ENCODE measurements around the gene JAKMIP3. TPM values are rescaled to one million over a fixed set of nuclear protein-coding genes. Genes with fewer than 3 reads are reported as not detected.
A peak's percentile ranks its signal among the peaks of the same experiment; 100 is the strongest.

The JAKMIP3 gene
- total and polyA plus RNA-seq, 9 of the 15 experiments (the other 6 are each of a cell fraction or from before 2014, with no cell fraction given), result 0.04 TPM; not detected in 8

DNA sequence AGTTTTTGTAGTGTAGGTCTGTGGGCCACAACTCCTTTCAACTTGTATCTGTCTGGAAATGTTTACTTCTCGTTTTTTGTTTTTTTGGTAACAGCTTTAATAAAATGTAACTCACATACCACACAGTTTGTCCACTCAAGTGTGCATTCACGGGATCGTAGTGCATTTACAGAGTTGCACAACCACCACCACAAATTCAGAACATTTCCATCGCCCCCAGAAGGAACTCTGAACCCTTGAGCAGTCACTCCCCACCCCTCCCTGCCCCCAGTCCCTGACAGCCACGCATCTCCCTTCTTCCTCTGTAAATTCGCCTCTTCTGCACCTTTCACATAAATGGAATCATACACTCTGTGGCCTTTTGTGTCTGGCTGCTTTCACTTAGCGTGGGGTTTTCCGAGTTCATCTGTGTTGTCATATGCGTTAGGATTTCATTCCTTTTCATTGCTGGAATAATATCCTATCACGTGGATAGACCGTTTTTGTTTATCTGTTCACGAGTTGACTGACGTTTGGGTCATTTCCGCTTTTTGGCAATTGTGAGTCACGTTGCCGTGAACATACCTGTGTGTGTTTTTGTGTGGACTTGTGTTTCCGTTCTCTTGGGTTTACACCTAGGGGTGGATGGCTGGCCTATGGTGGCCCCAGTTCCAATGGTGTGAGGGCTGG lies 10.3 kb downstream of the JAKMIP3 start (continued):
- TF ChIP-seq, protein P1, sequence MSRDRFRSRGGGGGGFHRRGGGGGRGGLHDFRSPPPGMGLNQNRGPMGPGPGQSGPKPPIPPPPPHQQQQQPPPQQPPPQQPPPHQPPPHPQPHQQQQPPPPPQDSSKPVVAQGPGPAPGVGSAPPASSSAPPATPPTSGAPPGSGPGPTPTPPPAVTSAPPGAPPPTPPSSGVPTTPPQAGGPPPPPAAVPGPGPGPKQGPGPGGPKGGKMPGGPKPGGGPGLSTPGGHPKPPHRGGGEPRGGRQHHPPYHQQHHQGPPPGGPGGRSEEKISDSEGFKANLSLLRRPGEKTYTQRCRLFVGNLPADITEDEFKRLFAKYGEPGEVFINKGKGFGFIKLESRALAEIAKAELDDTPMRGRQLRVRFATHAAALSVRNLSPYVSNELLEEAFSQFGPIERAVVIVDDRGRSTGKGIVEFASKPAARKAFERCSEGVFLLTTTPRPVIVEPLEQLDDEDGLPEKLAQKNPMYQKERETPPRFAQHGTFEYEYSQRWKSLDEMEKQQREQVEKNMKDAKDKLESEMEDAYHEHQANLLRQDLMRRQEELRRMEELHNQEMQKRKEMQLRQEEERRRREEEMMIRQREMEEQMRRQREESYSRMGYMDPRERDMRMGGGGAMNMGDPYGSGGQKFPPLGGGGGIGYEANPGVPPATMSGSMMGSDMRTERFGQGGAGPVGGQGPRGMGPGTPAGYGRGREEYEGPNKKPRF (IDR thresholded peaks at IDR 0.05; ENCODE audit: low read depth, low read length), result no peak
- no peak for TF ChIP-seq SP2 (IDR thresholded peaks at IDR 0.05; ENCODE audit: extremely low read depth, low read depth, low read length, poor library complexity, severe bottlenecking)
- TF ChIP-seq ZNF384 (IDR thresholded peaks at IDR 0.05; ENCODE audit: low read depth, low read length), result no peak
- no peak for TF ChIP-seq ELF1 (tag; IDR thresholded peaks at IDR 0.05)
- TF ChIP-seq, protein P2, sequence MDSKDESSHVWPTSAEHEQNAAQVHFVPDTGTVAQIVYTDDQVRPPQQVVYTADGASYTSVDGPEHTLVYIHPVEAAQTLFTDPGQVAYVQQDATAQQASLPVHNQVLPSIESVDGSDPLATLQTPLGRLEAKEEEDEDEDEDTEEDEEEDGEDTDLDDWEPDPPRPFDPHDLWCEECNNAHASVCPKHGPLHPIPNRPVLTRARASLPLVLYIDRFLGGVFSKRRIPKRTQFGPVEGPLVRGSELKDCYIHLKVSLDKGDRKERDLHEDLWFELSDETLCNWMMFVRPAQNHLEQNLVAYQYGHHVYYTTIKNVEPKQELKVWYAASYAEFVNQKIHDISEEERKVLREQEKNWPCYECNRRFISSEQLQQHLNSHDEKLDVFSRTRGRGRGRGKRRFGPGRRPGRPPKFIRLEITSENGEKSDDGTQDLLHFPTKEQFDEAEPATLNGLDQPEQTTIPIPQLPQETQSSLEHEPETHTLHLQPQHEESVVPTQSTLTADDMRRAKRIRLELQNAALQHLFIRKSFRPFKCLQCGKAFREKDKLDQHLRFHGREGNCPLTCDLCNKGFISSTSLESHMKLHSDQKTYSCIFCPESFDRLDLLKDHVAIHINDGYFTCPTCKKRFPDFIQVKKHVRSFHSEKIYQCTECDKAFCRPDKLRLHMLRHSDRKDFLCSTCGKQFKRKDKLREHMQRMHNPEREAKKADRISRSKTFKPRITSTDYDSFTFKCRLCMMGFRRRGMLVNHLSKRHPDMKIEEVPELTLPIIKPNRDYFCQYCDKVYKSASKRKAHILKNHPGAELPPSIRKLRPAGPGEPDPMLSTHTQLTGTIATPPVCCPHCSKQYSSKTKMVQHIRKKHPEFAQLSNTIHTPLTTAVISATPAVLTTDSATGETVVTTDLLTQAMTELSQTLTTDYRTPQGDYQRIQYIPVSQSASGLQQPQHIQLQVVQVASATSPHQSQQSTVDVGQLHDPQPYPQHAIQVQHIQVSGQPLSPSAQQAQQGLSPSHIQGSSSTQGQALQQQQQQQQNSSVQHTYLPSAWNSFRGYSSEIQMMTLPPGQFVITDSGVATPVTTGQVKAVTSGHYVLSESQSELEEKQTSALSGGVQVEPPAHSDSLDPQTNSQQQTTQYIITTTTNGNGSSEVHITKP (IDR thresholded peaks at IDR 0.05; ENCODE audit: partially characterized antibody), result no peak
- TF ChIP-seq, protein P3, sequence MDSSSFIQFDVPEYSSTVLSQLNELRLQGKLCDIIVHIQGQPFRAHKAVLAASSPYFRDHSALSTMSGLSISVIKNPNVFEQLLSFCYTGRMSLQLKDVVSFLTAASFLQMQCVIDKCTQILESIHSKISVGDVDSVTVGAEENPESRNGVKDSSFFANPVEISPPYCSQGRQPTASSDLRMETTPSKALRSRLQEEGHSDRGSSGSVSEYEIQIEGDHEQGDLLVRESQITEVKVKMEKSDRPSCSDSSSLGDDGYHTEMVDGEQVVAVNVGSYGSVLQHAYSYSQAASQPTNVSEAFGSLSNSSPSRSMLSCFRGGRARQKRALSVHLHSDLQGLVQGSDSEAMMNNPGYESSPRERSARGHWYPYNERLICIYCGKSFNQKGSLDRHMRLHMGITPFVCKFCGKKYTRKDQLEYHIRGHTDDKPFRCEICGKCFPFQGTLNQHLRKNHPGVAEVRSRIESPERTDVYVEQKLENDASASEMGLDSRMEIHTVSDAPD (CRISPR knock-in tag; IDR thresholded peaks at IDR 0.05), result no peak
- TF ChIP-seq, protein P4, sequence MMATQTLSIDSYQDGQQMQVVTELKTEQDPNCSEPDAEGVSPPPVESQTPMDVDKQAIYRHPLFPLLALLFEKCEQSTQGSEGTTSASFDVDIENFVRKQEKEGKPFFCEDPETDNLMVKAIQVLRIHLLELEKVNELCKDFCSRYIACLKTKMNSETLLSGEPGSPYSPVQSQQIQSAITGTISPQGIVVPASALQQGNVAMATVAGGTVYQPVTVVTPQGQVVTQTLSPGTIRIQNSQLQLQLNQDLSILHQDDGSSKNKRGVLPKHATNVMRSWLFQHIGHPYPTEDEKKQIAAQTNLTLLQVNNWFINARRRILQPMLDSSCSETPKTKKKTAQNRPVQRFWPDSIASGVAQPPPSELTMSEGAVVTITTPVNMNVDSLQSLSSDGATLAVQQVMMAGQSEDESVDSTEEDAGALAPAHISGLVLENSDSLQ (IDR thresholded peaks at IDR 0.05), result peak; percentile 74
- TF ChIP-seq, protein P5, sequence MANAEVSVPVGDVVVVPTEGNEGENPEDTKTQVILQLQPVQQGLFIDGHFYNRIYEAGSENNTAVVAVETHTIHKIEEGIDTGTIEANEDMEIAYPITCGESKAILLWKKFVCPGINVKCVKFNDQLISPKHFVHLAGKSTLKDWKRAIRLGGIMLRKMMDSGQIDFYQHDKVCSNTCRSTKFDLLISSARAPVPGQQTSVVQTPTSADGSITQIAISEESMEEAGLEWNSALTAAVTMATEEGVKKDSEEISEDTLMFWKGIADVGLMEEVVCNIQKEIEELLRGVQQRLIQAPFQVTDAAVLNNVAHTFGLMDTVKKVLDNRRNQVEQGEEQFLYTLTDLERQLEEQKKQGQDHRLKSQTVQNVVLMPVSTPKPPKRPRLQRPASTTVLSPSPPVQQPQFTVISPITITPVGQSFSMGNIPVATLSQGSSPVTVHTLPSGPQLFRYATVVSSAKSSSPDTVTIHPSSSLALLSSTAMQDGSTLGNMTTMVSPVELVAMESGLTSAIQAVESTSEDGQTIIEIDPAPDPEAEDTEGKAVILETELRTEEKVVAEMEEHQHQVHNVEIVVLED (CRISPR knock-in tag; IDR thresholded peaks at IDR 0.05), result no peak
- no peak for TF ChIP-seq CBX2 (IDR thresholded peaks at IDR 0.05; ENCODE audit: insufficient read depth, low read length, poor library complexity, severe bottlenecking)
- TF ChIP-seq, protein P6, sequence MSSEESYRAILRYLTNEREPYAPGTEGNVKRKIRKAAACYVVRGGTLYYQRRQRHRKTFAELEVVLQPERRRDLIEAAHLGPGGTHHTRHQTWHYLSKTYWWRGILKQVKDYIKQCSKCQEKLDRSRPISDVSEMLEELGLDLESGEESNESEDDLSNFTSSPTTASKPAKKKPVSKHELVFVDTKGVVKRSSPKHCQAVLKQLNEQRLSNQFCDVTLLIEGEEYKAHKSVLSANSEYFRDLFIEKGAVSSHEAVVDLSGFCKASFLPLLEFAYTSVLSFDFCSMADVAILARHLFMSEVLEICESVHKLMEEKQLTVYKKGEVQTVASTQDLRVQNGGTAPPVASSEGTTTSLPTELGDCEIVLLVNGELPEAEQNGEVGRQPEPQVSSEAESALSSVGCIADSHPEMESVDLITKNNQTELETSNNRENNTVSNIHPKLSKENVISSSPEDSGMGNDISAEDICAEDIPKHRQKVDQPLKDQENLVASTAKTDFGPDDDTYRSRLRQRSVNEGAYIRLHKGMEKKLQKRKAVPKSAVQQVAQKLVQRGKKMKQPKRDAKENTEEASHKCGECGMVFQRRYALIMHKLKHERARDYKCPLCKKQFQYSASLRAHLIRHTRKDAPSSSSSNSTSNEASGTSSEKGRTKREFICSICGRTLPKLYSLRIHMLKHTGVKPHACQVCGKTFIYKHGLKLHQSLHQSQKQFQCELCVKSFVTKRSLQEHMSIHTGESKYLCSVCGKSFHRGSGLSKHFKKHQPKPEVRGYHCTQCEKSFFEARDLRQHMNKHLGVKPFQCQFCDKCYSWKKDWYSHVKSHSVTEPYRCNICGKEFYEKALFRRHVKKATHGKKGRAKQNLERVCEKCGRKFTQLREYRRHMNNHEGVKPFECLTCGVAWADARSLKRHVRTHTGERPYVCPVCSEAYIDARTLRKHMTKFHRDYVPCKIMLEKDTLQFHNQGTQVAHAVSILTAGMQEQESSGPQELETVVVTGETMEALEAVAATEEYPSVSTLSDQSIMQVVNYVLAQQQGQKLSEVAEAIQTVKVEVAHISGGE (CRISPR knock-in tag; IDR thresholded peaks at IDR 0.05), result no peak

Data from K562 (cell line).